HepG2 (cell line): ENCODE measurements around the gene SLC2A4. TPM values are rescaled to one million over a fixed set of nuclear protein-coding genes. Genes with fewer than 3 reads are reported as not detected.
A peak's percentile ranks its signal among the peaks of the same experiment; 100 is the strongest.

Source experiments
- ADNP ChIP-seq: sonication (generic); formaldehyde crosslinking; IDR thresholded peaks from 2 replicates; pipeline ENCODE4 v1.4.0; 2020; ENCODE audit warnings: missing genetic modification reagents
- BRCA1 ChIP-seq: sonication (generic); formaldehyde crosslinking; IDR thresholded peaks from 2 replicates; pipeline ENCODE4 v1.4.0; 2020; ENCODE audit warnings: missing genetic modification reagents
- DNMT1 ChIP-seq: sonication (generic); formaldehyde crosslinking; IDR thresholded peaks from 2 replicates; pipeline ENCODE4 v1.5.1; 2020; ENCODE audit warnings: mild to moderate bottlenecking, missing genetic modification reagents
- GATAD2A ChIP-seq: IDR thresholded peaks from 2 replicates; pipeline ENCODE4 v1.6.1; 2016
- HNRNPUL1 ChIP-seq: fragments of 200-400 bp; formaldehyde crosslinking; IDR thresholded peaks from 2 replicates; pipeline ENCODE4 v1.6.1; 2017; ENCODE audit warnings: low read depth, mild to moderate bottlenecking, low read length, moderate library complexity
- KDM1A ChIP-seq: IDR thresholded peaks from 2 replicates; pipeline ENCODE4 v1.6.1; 2016; ENCODE audit warnings: missing compliant biosample characterization
- MAF1 ChIP-seq: sonication (generic); formaldehyde crosslinking; IDR thresholded peaks from 2 replicates; pipeline ENCODE4 v1.5.0; 2020; ENCODE audit warnings: missing genetic modification reagents, borderline replicate concordance
- RORA ChIP-seq: sonication (generic); formaldehyde crosslinking; IDR thresholded peaks from 2 replicates; pipeline ENCODE4 v1.5.0; 2020; ENCODE audit warnings: mild to moderate bottlenecking, missing genetic modification reagents, moderate library complexity
- SRF ChIP-seq: IDR thresholded peaks from 2 replicates; pipeline ENCODE4 v1.6.1; 2011; ENCODE audit warnings: mild to moderate bottlenecking, low read depth, low read length, moderate library complexity
- TAF1 ChIP-seq: sonication (generic); formaldehyde crosslinking; IDR thresholded peaks from 2 replicates; pipeline ENCODE4 v1.4.0; 2020; ENCODE audit warnings: missing genetic modification reagents
- XRCC5 ChIP-seq: fragments of 200-400 bp; formaldehyde crosslinking; optimal IDR thresholded peaks from 2 replicates; pipeline ENCODE3; 2017; ENCODE audit warnings: mild to moderate bottlenecking, low read length
- ZBTB43 ChIP-seq: sonication (generic); formaldehyde crosslinking; conservative IDR thresholded peaks from 2 replicates; pipeline ENCODE4 v1.4.0; 2020; ENCODE audit warnings: missing genetic modification reagents
- ZFY ChIP-seq: sonication (generic); formaldehyde crosslinking; IDR thresholded peaks from 2 replicates; pipeline ENCODE4 v1.4.0; 2020; ENCODE audit warnings: missing genetic modification reagents
- ZKSCAN8 ChIP-seq: IDR thresholded peaks from 2 replicates; pipeline ENCODE4 v1.6.1; 2016; ENCODE audit warnings: borderline replicate concordance, missing genetic modification reagents, missing compliant biosample characterization
- ZMAT5 ChIP-seq: sonication (generic); formaldehyde crosslinking; IDR thresholded peaks from 2 replicates; pipeline ENCODE4 v1.5.0; 2020; ENCODE audit warnings: mild to moderate bottlenecking, low read depth, missing genetic modification reagents, borderline replicate concordance
- ZNF292 ChIP-seq: sonication (generic); formaldehyde crosslinking; IDR thresholded peaks from 2 replicates; pipeline ENCODE4 v1.8.1; 2022; ENCODE audit warnings: mild to moderate bottlenecking, low read depth, missing genetic modification reagents, borderline replicate concordance
- ZNF329 ChIP-seq: sonication (generic); formaldehyde crosslinking; IDR thresholded peaks from 2 replicates; pipeline ENCODE4 v1.9.0; 2021; ENCODE audit warnings: low read depth, mild to moderate bottlenecking, missing genetic modification reagents
- ZNF501 ChIP-seq: sonication (generic); formaldehyde crosslinking; IDR thresholded peaks from 2 replicates; pipeline ENCODE4 v1.5.1; 2020; ENCODE audit warnings: mild to moderate bottlenecking, moderate library complexity, missing genetic modification reagents
- ZNF556 ChIP-seq: sonication (generic); formaldehyde crosslinking; IDR thresholded peaks from 2 replicates; pipeline ENCODE4 v1.4.0; 2020; ENCODE audit warnings: mild to moderate bottlenecking, missing genetic modification reagents, borderline replicate concordance
- ZNF747 ChIP-seq: sonication (generic); formaldehyde crosslinking; IDR thresholded peaks from 2 replicates; pipeline ENCODE4 v1.8.1; 2023; ENCODE audit warnings: missing genetic modification reagents, mild to moderate bottlenecking, borderline replicate concordance
- ZNF768 ChIP-seq: sonication (generic); formaldehyde crosslinking; IDR thresholded peaks from 2 replicates; pipeline ENCODE4 v1.4.0; 2020; ENCODE audit warnings: missing genetic modification reagents
- polyA plus RNA-seq, 8 experiments: library from polyadenylated mRNA; depleted of rRNA in 3 of 8; stranded (reverse) in 7 of 8; unstranded in 1 of 8; fragments of >200 nt; fragmentation: Illumina TruSeq in 4 of 8; extraction: Trizol in 4 of 8; gene quantifications; 2 replicates each; pipeline versions ENCODE4 v1.2.1 to v1.2.3, GENCODE V29; 2011 to 2016; ENCODE audit warnings: low read depth in 4 of 8, missing spikeins in 1 of 8, mixed read lengths in 1 of 8; ENCODE audit not compliant: insufficient read depth in 1 of 8
- total RNA-seq, 5 experiments: library from RNA; depleted of rRNA; stranded (reverse); fragments of >200 nt; fragmentation: Illumina TruSeq; extraction: Trizol; gene quantifications; 2 replicates each; pipeline ENCODE4 v1.2.3, GENCODE V29; 2016; ENCODE audit warnings: low read depth in 1 of 5
- TF ChIP-seq, protein P1 (sequence below): sonication (generic); formaldehyde crosslinking; IDR thresholded peaks from 2 replicates; pipeline ENCODE4 v1.5.0; 2020; ENCODE audit warnings: missing genetic modification reagents
- TF ChIP-seq, protein P2 (sequence below): sonication (generic); formaldehyde crosslinking; IDR thresholded peaks from 2 replicates; pipeline ENCODE4 v1.5.0; 2020; ENCODE audit warnings: missing genetic modification reagents
- TF ChIP-seq, protein P3 (sequence below): sonication (generic); formaldehyde crosslinking; IDR thresholded peaks from 2 replicates; pipeline ENCODE4 v1.5.0; 2020; ENCODE audit warnings: missing genetic modification reagents, mild to moderate bottlenecking, borderline replicate concordance
- TF ChIP-seq, protein P4 (sequence below): sonication (generic); formaldehyde crosslinking; IDR thresholded peaks from 2 replicates; pipeline ENCODE4 v1.8.1; 2023; ENCODE audit warnings: mild to moderate bottlenecking, inconsistent platforms, moderate library complexity, missing genetic modification reagents, borderline replicate concordance

The SLC2A4 gene
- total and polyA plus RNA-seq, 2 of the 13 experiments (the other 11 are each of a cell fraction or from before 2014, with no cell fraction given), result 4.9 to 5.8 TPM

DNA sequence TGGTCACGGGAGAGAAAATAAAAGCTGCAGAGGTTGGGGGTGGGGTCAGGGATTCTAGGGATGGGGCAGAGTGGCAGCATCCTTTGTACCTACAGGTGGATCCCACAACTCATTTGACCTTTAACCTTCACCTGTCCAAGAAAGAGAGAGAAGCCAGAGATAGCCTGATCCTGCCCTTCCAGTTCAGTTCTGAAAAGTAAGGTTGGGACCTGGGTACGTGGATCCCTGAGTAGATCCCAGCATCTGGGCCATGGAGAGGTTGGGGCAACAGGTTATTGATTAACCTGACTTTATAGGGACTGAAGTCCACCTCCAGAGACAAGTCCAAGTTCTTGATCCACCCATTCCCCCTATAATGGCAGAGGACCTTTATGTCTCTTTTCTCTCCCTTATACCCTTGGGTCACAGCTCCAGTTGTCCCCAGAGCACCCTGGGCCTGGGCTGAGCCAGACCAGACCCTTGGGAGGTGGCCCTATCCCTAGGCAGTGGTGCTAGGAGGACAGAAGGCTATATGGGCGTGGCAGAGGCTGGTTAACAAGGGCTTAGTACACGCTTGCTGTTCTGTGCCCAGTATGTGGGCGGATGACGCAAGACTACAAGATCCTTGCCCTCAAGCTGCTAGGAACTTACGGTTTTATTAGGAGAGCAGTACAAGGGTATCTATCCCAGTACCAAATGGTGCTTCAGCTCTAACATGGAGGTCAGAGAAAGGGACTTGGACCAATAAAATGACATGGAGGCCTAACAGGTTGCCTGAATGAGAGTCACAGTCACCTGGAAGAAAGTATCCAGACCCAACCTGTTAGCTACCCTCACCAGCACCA, 22.6 kb upstream of the SLC2A4 start (continued):
- TF ChIP-seq ZNF292 (CRISPR knock-in tag) (0 out of 2 replicates have a peak, but pooled peaks have one; percentile 19), HNRNPUL1 (peak; percentile 82), BRCA1 (no peak), ADNP (no peak), KDM1A (CRISPR knock-in tag) (no peak), ZMAT5 (CRISPR knock-in tag) (no peak), ZNF768 (CRISPR knock-in tag) (peak; percentile 82), ZBTB43 (CRISPR knock-in tag) (no peak), ZNF501 (CRISPR knock-in tag) (peak; percentile 76), XRCC5 (no peak), SRF (no peak), RORA (CRISPR knock-in tag) (no peak), ZKSCAN8 (CRISPR knock-in tag) (no peak), DNMT1 (CRISPR knock-in tag) (no peak), GATAD2A (CRISPR knock-in tag) (peak; percentile 86), ZNF329 (no peak), ZNF556 (CRISPR knock-in tag) (no peak), MAF1 (no peak), ZNF747 (CRISPR knock-in tag) (no peak), TAF1 (no peak), ZFY (no peak)
- TF ChIP-seq, protein P1, sequence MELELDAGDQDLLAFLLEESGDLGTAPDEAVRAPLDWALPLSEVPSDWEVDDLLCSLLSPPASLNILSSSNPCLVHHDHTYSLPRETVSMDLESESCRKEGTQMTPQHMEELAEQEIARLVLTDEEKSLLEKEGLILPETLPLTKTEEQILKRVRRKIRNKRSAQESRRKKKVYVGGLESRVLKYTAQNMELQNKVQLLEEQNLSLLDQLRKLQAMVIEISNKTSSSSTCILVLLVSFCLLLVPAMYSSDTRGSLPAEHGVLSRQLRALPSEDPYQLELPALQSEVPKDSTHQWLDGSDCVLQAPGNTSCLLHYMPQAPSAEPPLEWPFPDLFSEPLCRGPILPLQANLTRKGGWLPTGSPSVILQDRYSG (CRISPR knock-in tag), result no peak
- TF ChIP-seq, protein P2, sequence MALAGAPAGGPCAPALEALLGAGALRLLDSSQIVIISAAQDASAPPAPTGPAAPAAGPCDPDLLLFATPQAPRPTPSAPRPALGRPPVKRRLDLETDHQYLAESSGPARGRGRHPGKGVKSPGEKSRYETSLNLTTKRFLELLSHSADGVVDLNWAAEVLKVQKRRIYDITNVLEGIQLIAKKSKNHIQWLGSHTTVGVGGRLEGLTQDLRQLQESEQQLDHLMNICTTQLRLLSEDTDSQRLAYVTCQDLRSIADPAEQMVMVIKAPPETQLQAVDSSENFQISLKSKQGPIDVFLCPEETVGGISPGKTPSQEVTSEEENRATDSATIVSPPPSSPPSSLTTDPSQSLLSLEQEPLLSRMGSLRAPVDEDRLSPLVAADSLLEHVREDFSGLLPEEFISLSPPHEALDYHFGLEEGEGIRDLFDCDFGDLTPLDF (CRISPR knock-in tag), result no peak
- TF ChIP-seq, protein P3, sequence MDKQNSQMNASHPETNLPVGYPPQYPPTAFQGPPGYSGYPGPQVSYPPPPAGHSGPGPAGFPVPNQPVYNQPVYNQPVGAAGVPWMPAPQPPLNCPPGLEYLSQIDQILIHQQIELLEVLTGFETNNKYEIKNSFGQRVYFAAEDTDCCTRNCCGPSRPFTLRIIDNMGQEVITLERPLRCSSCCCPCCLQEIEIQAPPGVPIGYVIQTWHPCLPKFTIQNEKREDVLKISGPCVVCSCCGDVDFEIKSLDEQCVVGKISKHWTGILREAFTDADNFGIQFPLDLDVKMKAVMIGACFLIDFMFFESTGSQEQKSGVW, result no peak
- TF ChIP-seq, protein P4, sequence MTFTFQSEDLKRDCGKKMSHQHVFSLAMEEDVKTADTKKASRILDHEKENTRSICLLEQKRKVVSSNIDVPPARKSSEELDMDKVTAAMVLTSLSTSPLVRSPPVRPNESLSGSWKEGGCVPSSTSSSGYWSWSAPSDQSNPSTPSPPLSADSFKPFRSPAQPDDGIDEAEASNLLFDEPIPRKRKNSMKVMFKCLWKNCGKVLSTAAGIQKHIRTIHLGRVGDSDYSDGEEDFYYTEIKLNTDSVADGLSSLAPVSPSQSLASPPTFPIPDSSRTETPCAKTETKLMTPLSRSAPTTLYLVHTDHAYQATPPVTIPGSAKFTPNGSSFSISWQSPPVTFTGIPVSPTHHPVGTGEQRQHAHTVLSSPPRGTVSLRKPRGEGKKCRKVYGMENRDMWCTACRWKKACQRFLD (CRISPR knock-in tag), result no peak
